ENCODE measurements around the gene CD151. TPM values are rescaled to one million over a fixed set of nuclear protein-coding genes. Genes with fewer than 3 reads are reported as not detected.

Gene CD151
- total and polyA plus RNA-seq, 7 donors, result 84.4 to 436 (median 248) TPM

- Histone ChIP-seq H3K27me3 (no peaks in the 10 kb centered on the region), H3K4me3 (no peak overlapping the region), H3K27ac (no peak overlapping the region), H3K4me1 (no peaks in the 10 kb centered on the region), H3K36me3 (peaks cover 0 to 36% (median 10%) of the 10 kb centered on the region in 4 donors), H3K9me3 (no peaks in the 10 kb centered on the region)
- no peak for DNase-seq
- intact Hi-C loops (cut with DNase I), result no loop called here
- TF ChIP-seq EP300 (IDR thresholded peaks at IDR 0.05) (no peak), POLR2AphosphoS5 (IDR thresholded peaks at IDR 0.05) (no peak), CTCF (IDR thresholded peaks at IDR 0.05) (no peak), POLR2A (IDR thresholded peaks at IDR 0.05) (no peak)
- 91 to 92% methylated on average over 25 of the region's 25 CpGs for WGBS, 2 donors
Measured at GRCh38 chr11:869399-870126, 36.8 kb downstream of the CD151 start.

- 83 to 84% methylated on average over 8 of the region's 8 CpGs for WGBS, 2 donors
- peaks cover 0 to 31% (median 8%) of the 10 kb centered on the region in 4 donors for H3K36me3 ChIP-seq
Measured at GRCh38 chr11:870127-870413, 37.3 kb downstream of the CD151 start.

GRCh38 chr11:870418-870817, 37.7 kb downstream of the CD151 start:
- no peak for DNase-seq
- no peak for TF ChIP-seq EP300 (IDR thresholded peaks at IDR 0.05)
- no peak for TF ChIP-seq POLR2AphosphoS5 (IDR thresholded peaks at IDR 0.05)
- Histone ChIP-seq H3K4me1 (no peaks in the 10 kb centered on the region), H3K4me3 (no peak overlapping the region), H3K36me3 (peaks cover 0 to 27% (median 7%) of the 10 kb centered on the region in 4 donors), H3K9me3 (no peaks in the 10 kb centered on the region), H3K27me3 (no peaks in the 10 kb centered on the region), H3K27ac (no peak overlapping the region)
- intact Hi-C loops (cut with DNase I), result no loop called here
- WGBS, 2 donors, result 89 to 91% methylated on average over 8 of the region's 8 CpGs

More at GRCh38 chr11:870127-870413, 37.3 kb downstream of the CD151 start:
- Histone ChIP-seq H3K27me3 (no peaks in the 10 kb centered on the region), H3K9me3 (no peaks in the 10 kb centered on the region), H3K4me1 (no peaks in the 10 kb centered on the region), H3K4me3 (no peak overlapping the region), H3K27ac (no peak overlapping the region)
- DNase-seq, result no peak
- intact Hi-C loops (cut with DNase I), result no loop called here
- TF ChIP-seq CTCF (IDR thresholded peaks at IDR 0.05), result no peak
- no peak for TF ChIP-seq POLR2A (IDR thresholded peaks at IDR 0.05)
- TF ChIP-seq EP300 (IDR thresholded peaks at IDR 0.05), result no peak
- no peak for TF ChIP-seq POLR2AphosphoS5 (IDR thresholded peaks at IDR 0.05)

GRCh38 chr11:871472-871871, 38.7 kb downstream of the CD151 start:
- Histone ChIP-seq H3K27me3 (no peaks in the 10 kb centered on the region), H3K27ac (no peak overlapping the region), H3K4me1 (no peaks in the 10 kb centered on the region), H3K36me3 (peaks cover 0 to 17% (median 3%) of the 10 kb centered on the region in 4 donors), H3K4me3 (no peak overlapping the region), H3K9me3 (no peaks in the 10 kb centered on the region)
- intact Hi-C loops (cut with DNase I), result no loop called here
- DNase-seq, result no peak
- WGBS, 2 donors, result 78 to 80% methylated on average over 9 of the region's 9 CpGs
- TF ChIP-seq EP300 (IDR thresholded peaks at IDR 0.05) (no peak), POLR2AphosphoS5 (IDR thresholded peaks at IDR 0.05) (no peak), CTCF (IDR thresholded peaks at IDR 0.05) (no peak), POLR2A (IDR thresholded peaks at IDR 0.05) (no peak)

GRCh38 chr11:872799-873198, 40.0 kb downstream of the CD151 start:
- 85 to 93% methylated on average over 9 of the region's 9 CpGs for WGBS, 2 donors
- H3K36me3 ChIP-seq, result peaks cover 0 to 10% (median 0%) of the 10 kb centered on the region in 4 donors
- intact Hi-C loops (cut with DNase I), result no loop called here
- H3K9me3 ChIP-seq, result no peaks in the 10 kb centered on the region
- H3K27ac ChIP-seq, result no peak overlapping the region
- H3K27me3 ChIP-seq, result no peaks in the 10 kb centered on the region
- no peaks in the 10 kb centered on the region for H3K4me1 ChIP-seq
- TF ChIP-seq POLR2AphosphoS5 (IDR thresholded peaks at IDR 0.05) (no peak), EP300 (IDR thresholded peaks at IDR 0.05) (no peak), POLR2A (IDR thresholded peaks at IDR 0.05) (no peak), CTCF (IDR thresholded peaks at IDR 0.05) (no peak)
- no peak for DNase-seq
- no peak overlapping the region for H3K4me3 ChIP-seq

Measured in sigmoid colon (tissue), 7 donors.